Measurements from ENCODE around the gene SORBS1.
A peak's percentile ranks its signal among the peaks of the same experiment; 100 is the strongest.

The SORBS1 gene

GRCh38 chr10:95457319-95457886 is 103.8 kb downstream of the SORBS1 start:
- no peak for DNase-seq

- no peak for DNase-seq
These were observed 104.7 kb downstream of the SORBS1 start for GRCh38 chr10:95456516-95456915.

GRCh38 chr10:95454940-95455339 is 106.2 kb downstream of the SORBS1 start:
- no peak for DNase-seq

GRCh38 chr10:95454356-95454755 is 106.8 kb downstream of the SORBS1 start:
- no peak for DNase-seq

- no peak for DNase-seq
These were observed 109.3 kb downstream of the SORBS1 start for GRCh38 chr10:95451568-95452524.

GRCh38 chr10:95451150-95451549 is 110.0 kb downstream of the SORBS1 start:
- no peak for DNase-seq

GRCh38 chr10:95450188-95450587 is 111.0 kb downstream of the SORBS1 start:
- DNase-seq: no peak

GRCh38 chr10:95447685-95448084 is 113.5 kb downstream of the SORBS1 start:
- DNase-seq: no peak

GRCh38 chr10:95445837-95446486 is 115.2 kb downstream of the SORBS1 start:
- peak; percentile 32 for DNase-seq

- no peak for DNase-seq
These were observed 115.8 kb downstream of the SORBS1 start for GRCh38 chr10:95445223-95445836.

GRCh38 chr10:95444792-95445191 is 116.4 kb downstream of the SORBS1 start:
- no peak for DNase-seq

GRCh38 chr10:95443636-95444035 is 117.5 kb downstream of the SORBS1 start:
- no peak for DNase-seq

GRCh38 chr10:95442341-95442740 is 118.8 kb downstream of the SORBS1 start:
- DNase-seq: no peak

GRCh38 chr10:95441547-95441923 is 119.6 kb downstream of the SORBS1 start:
- no peak for DNase-seq

GRCh38 chr10:95440756-95441546 is 120.2 kb downstream of the SORBS1 start:
- no peak for DNase-seq

GRCh38 chr10:95440038-95440725 is 121.0 kb downstream of the SORBS1 start:
- no peak for DNase-seq

GRCh38 chr10:95438781-95439180 is 122.4 kb downstream of the SORBS1 start:
- DNase-seq: no peak

GRCh38 chr10:95437669-95438068 is 123.5 kb downstream of the SORBS1 start:
- DNase-seq: no peak

- DNase-seq: no peak
These were observed 125.5 kb downstream of the SORBS1 start for GRCh38 chr10:95435548-95436279.

GRCh38 chr10:95434583-95434982 is 126.6 kb downstream of the SORBS1 start:
- no peak for DNase-seq

- DNase-seq: no peak
These were observed 129.2 kb downstream of the SORBS1 start for GRCh38 chr10:95431900-95432342.
